ENCODE results near the gene CD99.
"Not testable (repeated sequence)": the region's sequence is repeated elsewhere in the genome, so short reads cannot be mapped to it uniquely, and the experiment has no call there.

CD99 gene

DNA sequence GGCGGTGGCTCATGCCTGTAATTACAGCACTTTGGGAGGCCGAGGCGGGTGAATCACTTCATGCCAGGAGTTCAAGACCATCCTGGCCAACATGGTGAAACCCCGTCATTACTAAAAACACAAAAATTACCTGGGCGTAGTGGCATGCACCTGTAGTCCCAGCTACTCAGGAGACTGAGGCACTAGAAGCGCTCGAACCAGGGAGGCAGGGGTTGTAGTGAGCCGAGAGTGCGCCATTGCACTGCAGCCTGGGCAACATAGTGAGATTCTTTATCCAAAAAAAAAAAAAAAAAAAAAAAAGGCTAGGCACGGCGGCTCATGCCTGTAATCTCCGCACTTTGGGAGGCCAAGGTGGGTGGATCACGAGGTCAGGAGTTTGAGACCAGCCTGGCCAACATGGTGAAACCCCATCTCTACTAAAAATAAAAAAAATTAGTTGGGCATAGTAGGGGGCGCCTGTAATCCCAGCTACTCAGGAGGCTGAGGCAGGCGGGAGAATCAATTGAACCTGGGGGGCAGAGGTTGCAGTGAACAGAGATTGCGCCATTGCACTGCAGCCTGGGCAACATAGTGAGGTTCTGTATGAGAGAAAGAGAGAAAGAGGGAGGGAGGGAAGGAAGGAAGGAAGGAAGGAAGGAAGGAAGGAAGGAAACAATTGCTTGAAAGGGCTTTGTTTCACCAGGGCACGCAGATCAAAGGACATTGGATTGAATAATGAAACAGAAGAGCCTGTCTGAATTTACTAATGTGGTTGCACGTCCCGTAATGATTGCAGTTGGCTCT is 73.9 kb downstream of the CD99 start:
- not testable (repeated sequence) for DNase-seq (ENCODE audit: low read depth, low spot score); H3K27ac ChIP-seq

- H3K27ac ChIP-seq, result no peak overlapping the region
- DNase-seq (ENCODE audit: low read depth, low spot score), result no peak
Measured at GRCh38 chrX:2765549-2765830, 74.4 kb downstream of the CD99 start.

- no peak overlapping the region for H3K27ac ChIP-seq
- DNase-seq (ENCODE audit: low read depth, low spot score), result no peak
Measured at GRCh38 chrX:2766906-2767305, 75.8 kb downstream of the CD99 start.

DNA sequence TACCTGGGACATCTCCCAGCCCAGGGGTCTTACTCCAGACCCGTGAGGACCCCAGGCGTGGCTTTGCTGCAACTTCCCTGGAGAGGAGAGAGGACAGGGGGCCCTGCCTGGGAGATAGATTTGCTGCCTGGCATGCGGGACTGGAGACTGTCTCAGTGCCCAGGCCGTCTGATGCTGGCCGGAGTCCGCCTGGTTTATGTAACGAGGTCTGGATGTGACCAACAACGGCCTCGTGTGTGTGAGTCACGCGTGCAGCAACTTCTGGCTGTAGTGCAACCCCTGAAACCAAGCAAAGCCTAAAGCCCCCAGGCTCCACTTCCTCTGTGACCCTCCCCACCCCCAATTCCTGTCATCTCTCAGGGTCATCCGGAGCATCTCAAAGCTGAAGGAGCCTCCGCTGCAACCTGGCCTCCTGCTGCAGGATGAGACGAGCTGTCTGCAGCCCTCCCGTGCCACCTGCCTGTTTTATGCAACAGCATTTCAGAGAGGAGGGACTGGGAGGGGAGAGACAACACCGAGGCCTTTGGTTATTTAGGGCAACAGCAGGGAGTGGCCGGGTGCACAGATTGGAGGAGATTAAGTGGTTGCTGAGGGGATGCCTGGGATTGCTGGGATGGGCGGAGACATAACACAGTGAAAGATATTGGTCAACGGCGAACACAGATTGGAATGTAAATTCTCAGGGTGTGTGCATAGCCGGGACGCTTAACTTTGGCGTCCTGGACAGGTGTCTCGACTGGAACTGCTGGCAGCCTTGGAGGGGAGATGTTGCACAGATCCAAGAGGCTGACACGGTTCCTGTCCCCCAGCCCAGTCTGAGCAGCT is 76.7 kb downstream of the CD99 start:
- DNase-seq (ENCODE audit: low read depth, low spot score), result no peak
- H3K27ac ChIP-seq, result no peak overlapping the region

GRCh38 chrX:2769615-2770014 is 78.5 kb downstream of the CD99 start:
- no peak overlapping the region for H3K27ac ChIP-seq
- DNase-seq (ENCODE audit: low read depth, low spot score), result no peak

GRCh38 chrX:2773166-2774055 is 82.3 kb downstream of the CD99 start:
- DNase-seq (ENCODE audit: low read depth, low spot score); H3K27ac ChIP-seq: not testable (repeated sequence)

DNA sequence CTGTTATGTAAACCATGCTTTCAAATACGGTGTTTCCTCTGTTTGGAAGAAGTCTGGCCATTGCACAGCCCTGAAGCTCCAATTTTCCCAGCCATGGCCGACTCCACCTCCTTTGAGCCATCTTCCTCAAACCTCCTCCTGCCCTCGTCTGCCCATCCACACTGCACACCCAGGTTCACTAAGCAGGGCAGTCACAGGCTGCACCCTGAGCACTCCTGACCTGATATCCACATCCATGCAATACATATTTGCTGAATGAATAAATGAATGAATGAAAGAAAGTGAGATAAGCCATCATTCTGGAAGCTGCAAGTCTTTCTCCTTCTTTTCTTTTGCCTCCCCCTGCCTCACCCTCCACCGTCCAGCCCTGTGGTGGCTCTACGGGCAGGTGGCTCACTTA is 83.0 kb downstream of the CD99 start:
- DNase-seq (ENCODE audit: low read depth, low spot score), result no peak
- H3K27ac ChIP-seq, result no peak overlapping the region

- H3K27ac ChIP-seq, result no peak overlapping the region
- DNase-seq (ENCODE audit: low read depth, low spot score), result no peak
Measured at GRCh38 chrX:2774776-2775175, 83.7 kb downstream of the CD99 start.

- H3K27ac ChIP-seq; DNase-seq (ENCODE audit: low read depth, low spot score): not testable (repeated sequence)
Measured at GRCh38 chrX:2780472-2781225, 89.6 kb downstream of the CD99 start.

- H3K27ac ChIP-seq, result no peak overlapping the region
- no peak for DNase-seq (ENCODE audit: low read depth, low spot score)
Measured at GRCh38 chrX:2781226-2781571, 90.1 kb downstream of the CD99 start.

DNA sequence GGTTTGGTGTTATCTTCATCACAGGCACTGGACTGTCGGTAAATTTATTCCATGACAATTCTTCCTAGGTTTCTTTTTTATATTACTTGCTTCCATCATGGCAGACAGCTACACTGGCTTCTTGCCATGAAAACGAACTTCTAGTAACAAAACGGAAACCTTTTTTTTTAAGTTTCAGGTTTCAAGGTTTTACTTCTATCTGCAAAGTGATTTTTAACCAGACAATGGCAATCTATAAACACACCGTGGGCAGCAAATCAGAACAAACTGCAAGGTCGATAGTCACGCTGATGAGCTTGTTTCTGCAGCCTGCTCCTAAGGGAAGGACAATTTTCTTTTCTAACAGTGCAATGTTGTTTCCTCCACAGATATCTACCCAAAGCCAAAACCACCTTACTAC is 90.6 kb downstream of the CD99 start:
- no peak overlapping the region for H3K27ac ChIP-seq
- DNase-seq (ENCODE audit: low read depth, low spot score), result no peak

DNA sequence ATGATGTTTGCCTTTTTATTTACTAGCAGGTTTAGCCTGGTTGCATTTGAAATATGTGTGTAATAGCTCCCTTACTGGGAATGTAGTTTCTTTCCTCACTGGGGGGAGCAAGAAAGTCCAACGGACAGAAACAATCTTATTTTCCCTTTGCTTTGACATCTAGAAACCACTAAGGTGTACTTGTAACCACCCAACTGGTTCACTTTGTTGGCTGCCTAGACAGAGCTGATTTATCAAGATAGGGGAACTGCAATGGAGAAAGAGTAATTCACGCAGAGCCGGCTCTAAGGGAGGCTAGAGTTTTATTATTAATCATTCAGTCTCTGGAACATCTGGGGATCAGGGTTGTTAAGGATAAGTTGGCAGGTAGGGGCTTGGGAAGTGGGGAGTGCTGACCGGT is 91.1 kb downstream of the CD99 start:
- no peak overlapping the region for H3K27ac ChIP-seq
- DNase-seq (ENCODE audit: low read depth, low spot score), result no peak

DNA sequence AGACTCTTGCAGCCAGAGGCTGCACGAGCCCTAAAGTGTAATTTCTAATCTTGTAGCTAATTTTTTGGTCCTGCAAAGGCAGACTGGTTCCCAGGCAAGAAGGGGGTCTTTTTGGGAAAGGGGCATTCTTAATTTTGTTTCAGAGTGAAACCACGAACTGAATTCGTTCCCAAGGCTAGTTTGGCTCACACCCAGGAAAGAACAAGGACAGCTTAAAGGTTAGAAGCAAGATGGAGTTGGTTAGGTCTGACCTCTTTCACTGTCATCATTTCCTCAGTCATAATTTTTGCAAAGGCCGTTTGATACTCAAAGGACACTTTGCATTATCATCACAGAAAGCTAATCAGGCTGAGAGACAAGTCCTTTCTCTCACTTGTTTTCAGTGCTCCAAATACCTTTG is 91.7 kb downstream of the CD99 start:
- no peak overlapping the region for H3K27ac ChIP-seq
- no peak for DNase-seq (ENCODE audit: low read depth, low spot score)

DNA sequence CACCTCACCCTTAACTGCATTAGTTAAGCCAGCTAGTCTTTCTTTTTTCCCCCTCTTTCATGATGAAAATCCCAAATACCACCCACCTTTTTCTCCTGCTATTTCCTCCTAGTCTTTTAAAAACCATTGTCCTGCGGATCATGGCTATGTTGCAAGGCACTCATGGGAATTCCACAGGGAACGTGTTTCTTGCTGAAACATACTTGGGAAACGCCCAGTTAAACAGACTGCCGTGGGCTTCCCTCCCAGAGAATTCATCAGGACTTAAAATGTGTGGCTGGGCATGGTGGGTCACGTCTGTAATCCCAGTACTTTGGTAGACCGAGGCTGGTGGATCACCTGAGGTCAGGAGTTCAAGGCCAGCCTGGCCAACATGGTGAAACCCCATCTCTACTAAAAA is 92.9 kb downstream of the CD99 start:
- DNase-seq (ENCODE audit: low read depth, low spot score), result no peak
- H3K27ac ChIP-seq, result no peak overlapping the region

GRCh38 chrX:2785538-2785937 is 94.4 kb downstream of the CD99 start:
- no peak for DNase-seq (ENCODE audit: low read depth, low spot score)

DNA sequence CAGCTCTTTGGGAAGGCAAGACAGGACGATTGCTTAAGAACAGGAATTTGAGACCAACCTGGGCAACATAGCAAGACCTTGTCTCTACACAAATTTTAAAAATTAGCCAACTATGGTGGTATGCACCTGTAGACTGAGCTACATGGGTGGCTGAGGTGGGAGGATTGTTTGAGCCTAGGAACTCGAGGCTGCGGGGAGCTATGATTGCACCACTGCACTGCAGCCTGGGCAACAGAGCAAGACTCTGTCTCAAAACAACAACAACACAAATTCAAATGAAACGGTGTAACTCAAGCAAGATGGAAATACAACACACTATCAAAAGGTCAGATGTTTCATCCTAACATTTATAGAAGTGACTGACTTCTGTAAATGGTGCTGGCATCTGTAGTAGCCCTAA is 97.9 kb downstream of the CD99 start:
- DNase-seq (ENCODE audit: low read depth, low spot score), result no peak
- H3K27ac ChIP-seq, result no peak overlapping the region

More at GRCh38 chrX:2785538-2785937, 94.4 kb downstream of the CD99 start:
- H3K27ac ChIP-seq, result no peak overlapping the region

DNA sequence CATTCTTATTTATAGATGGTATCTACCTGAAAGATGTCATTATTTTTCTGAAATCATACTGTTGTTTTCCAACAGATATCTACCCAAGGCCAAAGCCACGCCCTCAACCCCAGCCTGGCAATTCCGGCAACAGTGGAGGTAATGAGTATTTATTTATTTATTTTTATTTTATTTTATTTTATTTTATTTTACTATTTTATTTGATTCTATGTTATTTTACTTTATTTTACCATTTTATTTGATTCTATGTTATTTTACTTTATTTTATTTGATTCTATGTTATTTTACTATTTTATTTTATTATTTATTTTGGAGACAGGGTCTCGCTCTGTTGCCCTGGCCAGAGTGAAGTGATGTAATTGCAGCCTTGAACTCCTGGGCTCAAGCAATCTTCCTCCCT is 98.5 kb downstream of the CD99 start:
- DNase-seq (ENCODE audit: low read depth, low spot score), result no peak
- no peak overlapping the region for H3K27ac ChIP-seq

All from epithelial cell of prostate (primary cell).